HepG2 (cell line): ENCODE measurements around the gene BAHD1. TPM values are rescaled to one million over a fixed set of nuclear protein-coding genes. Genes with fewer than 3 reads are reported as not detected.

Source experiments
- ATAC-seq: fragments of 200-7000 bp; cut with Tn5 transposase; 3 replicates; pipeline ENCODE4 v1.9.1; 2020; ENCODE audit warnings: mild to moderate bottlenecking, moderate library complexity
- BruUV-seq: library from RNA; stranded (reverse); fragments of 400-500 nt; replicated peaks from 2 replicates; lab custom pipeline; 2021; lab: Mats Ljungman, UMichigan
- CTCF ChIA-PET: fragments of 300-600 bp; formaldehyde crosslinking; extraction: SDS; loops from one replicate; lab custom pipeline; 2021; ENCODE audit warnings: low total read pairs, inconsistent platforms, low intra/inter-chr PET ratio; lab: Yijun Ruan, JAX
- POLR2A ChIA-PET: fragments of 350-600 bp; sonication (Branson Sonifier 250); formaldehyde crosslinking; loops from one replicate; lab custom pipeline; 2020; ENCODE audit warnings: antibody characterized with exemption, inconsistent platforms; lab: Yijun Ruan, JAX
- DNase-seq: peaks from one replicate; pipeline ENCODE4 v3.0.0-alpha.2; 2015; ENCODE audit warnings: low spot score
- FAIRE-seq: peaks from 3 replicates; lab custom pipeline; 2011; peaks lifted over from hg19 to GRCh38; lab: Jason Lieb, UNC
- H2AFZ ChIP-seq: one replicate; pipeline ENCODE4 v1.6.1; 2011; ENCODE audit warnings: low read length, inconsistent platforms
- H3K27ac ChIP-seq: fragments of 300-600 bp; 3 replicates; pipeline ENCODE4 v1.8.0; 2011; ENCODE audit warnings: mixed run types, mild to moderate bottlenecking, mixed read lengths, low read length, inconsistent platforms; ENCODE audit not compliant: insufficient read depth; ENCODE audit errors: extremely low read length
- H3K27me3 ChIP-seq, 2 experiments: fragments of 200-600 bp in 1 of 2; 2 replicates in 1 of 2; 3 replicates in 1 of 2; pipeline versions ENCODE4 v1.6.0 to v1.8.0; 2011; ENCODE audit warnings: low read length in 2 of 2, mild to moderate bottlenecking in 2 of 2, moderate library complexity in 2 of 2, inconsistent platforms in 1 of 2; ENCODE audit not compliant: insufficient read depth in 2 of 2, control insufficient read depth in 1 of 2
- H3K36me3 ChIP-seq, 2 experiments: fragments of 200-600 bp in 1 of 2; replicated peaks in 1 of 2; 2 replicates in 1 of 2; 3 replicates in 1 of 2; pipeline versions ENCODE4 v1.5.1 to v1.8.0; 2011; ENCODE audit warnings: low read length in 2 of 2, inconsistent platforms in 1 of 2; ENCODE audit not compliant: insufficient read depth in 2 of 2, control insufficient read depth in 1 of 2
- H3K4me1 ChIP-seq: 2 replicates; pipeline ENCODE4 v1.5.1; 2012; ENCODE audit warnings: low read length, inconsistent platforms; ENCODE audit not compliant: insufficient read depth
- H3K4me2 ChIP-seq: 2 replicates; pipeline ENCODE4 v1.6.0; 2011; ENCODE audit warnings: low read depth, low read length, inconsistent platforms
- H3K4me3 ChIP-seq, 3 experiments: fragments of 200-600 bp in 1 of 3; sonication (generic), shearing (Covaris generic) in 1 of 3; replicated peaks in 1 of 3; 2 replicates each; pipeline ENCODE4 v1.5.1; 2011 to 2016; ENCODE audit warnings: low read length in 3 of 3, inconsistent platforms in 2 of 3, low read depth in 2 of 3, mild to moderate bottlenecking in 2 of 3, control low read depth in 1 of 3, mixed read lengths in 1 of 3; ENCODE audit not compliant: insufficient read depth in 1 of 3
- H3K79me2 ChIP-seq: one replicate; pipeline ENCODE4 v1.6.1; 2011; ENCODE audit warnings: low read length, inconsistent platforms; ENCODE audit not compliant: insufficient read depth
- H3K9ac ChIP-seq: 2 replicates; pipeline ENCODE4 v1.6.0; 2011; ENCODE audit warnings: mild to moderate bottlenecking, low read depth, low read length, inconsistent platforms; ENCODE audit not compliant: insufficient read depth
- H3K9me3 ChIP-seq: 2 replicates; pipeline ENCODE4 v1.5.1; 2012; ENCODE audit warnings: mild to moderate bottlenecking, low read length
- H4K20me1 ChIP-seq: 2 replicates; pipeline ENCODE4 v1.6.0; 2011; ENCODE audit warnings: inconsistent platforms, mild to moderate bottlenecking, low read length, moderate library complexity; ENCODE audit not compliant: insufficient read depth
- ATF7 ChIP-seq, 2 experiments: fragments of 450-650 bp in 1 of 2; sonication (generic) in 1 of 2; formaldehyde crosslinking in 1 of 2; IDR thresholded peaks; 2 replicates each; pipeline versions ENCODE4 v1.4.0 to v1.6.1; 2016 to 2020; ENCODE audit warnings: antibody characterized with exemption in 1 of 2, mild to moderate bottlenecking in 1 of 2, missing genetic modification reagents in 1 of 2
- E2F1 ChIP-seq: sonication (generic); formaldehyde crosslinking; IDR thresholded peaks from 2 replicates; pipeline ENCODE4 v1.5.0; 2020; ENCODE audit warnings: missing genetic modification reagents
- HOXA7 ChIP-seq: sonication (generic); formaldehyde crosslinking; IDR thresholded peaks from 2 replicates; pipeline ENCODE4 v1.8.1; 2022; ENCODE audit warnings: mild to moderate bottlenecking, missing genetic modification reagents, moderate library complexity
- MYC ChIP-seq: sonication (generic); formaldehyde crosslinking; IDR thresholded peaks from 2 replicates; pipeline ENCODE4 v1.9.0; 2021; ENCODE audit warnings: missing genetic modification reagents, borderline replicate concordance
- NFIB ChIP-seq: sonication (generic); formaldehyde crosslinking; IDR thresholded peaks from 2 replicates; pipeline ENCODE4 v1.9.0; 2021; ENCODE audit warnings: missing genetic modification reagents, mild to moderate bottlenecking, borderline replicate concordance
- PRPF4 ChIP-seq: fragments of 200-400 bp; formaldehyde crosslinking; IDR thresholded peaks from 2 replicates; pipeline ENCODE4 v1.6.1; 2016; ENCODE audit warnings: low read length, low read depth; ENCODE audit not compliant: poor library complexity, severe bottlenecking
- RAD51 ChIP-seq: fragments of 450-650 bp; IDR thresholded peaks from 2 replicates; pipeline ENCODE4 v1.6.1; 2016; ENCODE audit warnings: borderline replicate concordance
- YEATS2 ChIP-seq: sonication (generic); formaldehyde crosslinking; IDR thresholded peaks from 2 replicates; pipeline ENCODE4 v1.4.0; 2020; ENCODE audit warnings: missing genetic modification reagents, borderline replicate concordance
- ZBTB40 ChIP-seq, 2 experiments: fragments of 450-650 bp in 1 of 2; sonication (generic) in 1 of 2; formaldehyde crosslinking in 1 of 2; IDR thresholded peaks; 2 replicates each; pipeline versions ENCODE4 v1.6.1 to v1.8.0; 2016 to 2022; ENCODE audit warnings: antibody characterized with exemption in 1 of 2, mild to moderate bottlenecking in 1 of 2, missing genetic modification reagents in 1 of 2
- ZNF18 ChIP-seq: sonication (generic); formaldehyde crosslinking; IDR thresholded peaks from 2 replicates; pipeline ENCODE4 v1.8.0; 2022; ENCODE audit warnings: mild to moderate bottlenecking, missing genetic modification reagents; ENCODE audit not compliant: insufficient replicate concordance
- ZNF207 ChIP-seq: fragments of 450-650 bp; IDR thresholded peaks from 2 replicates; pipeline ENCODE4 v1.6.1; 2016; ENCODE audit warnings: antibody characterized with exemption, borderline replicate concordance
- WGBS: methylation state at CpG from one replicate; pipeline ENCODE4 v1.1.6; 2017; ENCODE audit warnings: low lambda C conversion rate; 5-methylcytosine and 5-hydroxymethylcytosine counted together
- in situ Hi-C: cut with HindIII; loops from 2 replicates; pipeline ENCODE4 v1.10.0; 2017; ENCODE audit warnings: low pct_unique_long_range_greater_than_20kb; ENCODE audit not compliant: extremely low pct_ligation_motif_present
- intact Hi-C: fragments of 100-400 bp; cut with micrococcal nuclease; formaldehyde crosslinking; loops from one replicate; pipeline ENCODE4 v1.10.0; 2022; ENCODE audit not compliant: unreplicated experiment
- polyA plus RNA-seq, 8 experiments: library from polyadenylated mRNA; depleted of rRNA in 3 of 8; stranded (reverse) in 7 of 8; unstranded in 1 of 8; fragments of >200 nt; fragmentation: Illumina TruSeq in 4 of 8; extraction: Trizol in 4 of 8; gene quantifications; 2 replicates each; pipeline versions ENCODE4 v1.2.1 to v1.2.3, GENCODE V29; 2011 to 2016; ENCODE audit warnings: low read depth in 4 of 8, missing spikeins in 1 of 8, mixed read lengths in 1 of 8; ENCODE audit not compliant: insufficient read depth in 1 of 8
- total RNA-seq, 5 experiments: library from RNA; depleted of rRNA; stranded (reverse); fragments of >200 nt; fragmentation: Illumina TruSeq; extraction: Trizol; gene quantifications; 2 replicates each; pipeline ENCODE4 v1.2.3, GENCODE V29; 2016; ENCODE audit warnings: low read depth in 1 of 5

The BAHD1 gene
- total and polyA plus RNA-seq, 2 of the 13 experiments (the other 11 are each of a cell fraction or from before 2014, with no cell fraction given), result 3.3 to 8.7 TPM

- Histone ChIP-seq H3K9me3 (no peaks in the 10 kb centered on the region), H3K4me1 (peaks cover 29% of the 10 kb centered on the region), H3K4me2 (no peak overlapping the region), H4K20me1 (peaks cover 3% of the 10 kb centered on the region; the same call in 1 of the 2 replicates), H3K36me3 (peaks cover 18 to 32% of the 10 kb centered on the region in 2 experiments; a peak in 4 of 5 replicates), H3K79me2 (peaks cover 22% of the 10 kb centered on the region), H3K9ac (no peak overlapping the region), H3K27ac (no peak overlapping the region), H3K4me3 (no peak overlapping the region), H3K27me3 (no peaks in the 10 kb centered on the region), H2AFZ (no peak overlapping the region)
- ChIA-PET CTCF (no interaction called here), POLR2A (no interaction called here)
- FAIRE-seq (no peak), ATAC-seq (no peak), DNase-seq (no peak)
- intact Hi-C loops (no loop called here), in situ Hi-C loops (no loop called here)
- BruUV-seq, result no TSS peak
- 96% methylated on average over 18 of the region's 19 CpGs for WGBS
- TF ChIP-seq ZNF18 (no peak), PRPF4 (no peak), ZBTB40 (IDR thresholded peaks at IDR 0.05) (no peak), ZBTB40 (CRISPR knock-in tag; IDR thresholded peaks at IDR 0.05) (no peak), ATF7 (IDR thresholded peaks at IDR 0.05) (no peak), ATF7 (CRISPR knock-in tag; IDR thresholded peaks at IDR 0.05) (no peak), NFIB (CRISPR knock-in tag) (no peak), RAD51 (no peak), E2F1 (CRISPR knock-in tag) (no peak), MYC (CRISPR knock-in tag) (no peak), YEATS2 (no peak), HOXA7 (no peak), ZNF207 (no peak)
These were observed 18.8 kb downstream of the BAHD1 start for GRCh38 chr15:40459391-40460015.
